ENCODE measurements around the gene CAPN12.

DNA sequence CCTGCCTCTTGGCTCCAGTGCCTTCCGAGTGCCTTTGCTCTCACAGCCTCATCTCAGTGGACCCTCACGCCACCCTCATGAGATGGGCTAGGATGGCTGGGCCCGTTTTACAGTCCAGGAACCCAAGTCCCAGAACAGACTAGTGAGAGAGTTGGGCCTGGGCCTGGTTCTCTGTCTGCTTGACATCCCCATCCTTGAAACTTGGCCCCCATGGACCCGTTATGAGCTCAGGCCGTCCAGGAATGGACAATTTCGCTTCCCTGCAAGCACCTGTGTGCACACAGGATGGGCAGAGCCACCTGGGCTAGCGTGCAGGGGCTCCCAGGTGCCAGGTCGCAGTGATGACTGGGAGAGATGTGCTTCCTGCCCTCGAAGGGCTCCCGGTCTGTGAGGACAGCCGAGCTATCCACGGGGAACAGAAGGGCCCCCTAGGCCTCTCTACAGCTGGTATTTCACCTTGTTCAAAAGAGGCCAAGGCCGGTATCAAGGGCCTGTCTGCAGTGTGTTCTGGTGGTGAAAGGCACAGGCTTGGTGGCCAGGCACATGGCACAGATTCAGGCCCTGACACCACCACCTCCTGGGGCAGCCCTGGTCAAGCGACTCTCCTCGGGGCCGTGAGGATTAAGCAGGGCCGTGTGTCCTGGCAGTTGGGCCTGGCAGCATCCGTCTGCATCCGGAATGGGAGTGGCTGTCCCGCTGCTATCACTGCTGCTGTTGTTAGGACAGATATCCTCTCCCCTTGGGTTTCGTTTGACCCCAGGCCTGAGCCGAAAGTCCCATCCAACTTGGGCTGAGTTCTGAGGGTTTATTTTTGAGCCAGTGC lies 38.9 kb downstream of the CAPN12 start:
- TF ChIP-seq, protein P1, sequence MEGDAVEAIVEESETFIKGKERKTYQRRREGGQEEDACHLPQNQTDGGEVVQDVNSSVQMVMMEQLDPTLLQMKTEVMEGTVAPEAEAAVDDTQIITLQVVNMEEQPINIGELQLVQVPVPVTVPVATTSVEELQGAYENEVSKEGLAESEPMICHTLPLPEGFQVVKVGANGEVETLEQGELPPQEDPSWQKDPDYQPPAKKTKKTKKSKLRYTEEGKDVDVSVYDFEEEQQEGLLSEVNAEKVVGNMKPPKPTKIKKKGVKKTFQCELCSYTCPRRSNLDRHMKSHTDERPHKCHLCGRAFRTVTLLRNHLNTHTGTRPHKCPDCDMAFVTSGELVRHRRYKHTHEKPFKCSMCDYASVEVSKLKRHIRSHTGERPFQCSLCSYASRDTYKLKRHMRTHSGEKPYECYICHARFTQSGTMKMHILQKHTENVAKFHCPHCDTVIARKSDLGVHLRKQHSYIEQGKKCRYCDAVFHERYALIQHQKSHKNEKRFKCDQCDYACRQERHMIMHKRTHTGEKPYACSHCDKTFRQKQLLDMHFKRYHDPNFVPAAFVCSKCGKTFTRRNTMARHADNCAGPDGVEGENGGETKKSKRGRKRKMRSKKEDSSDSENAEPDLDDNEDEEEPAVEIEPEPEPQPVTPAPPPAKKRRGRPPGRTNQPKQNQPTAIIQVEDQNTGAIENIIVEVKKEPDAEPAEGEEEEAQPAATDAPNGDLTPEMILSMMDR (IDR thresholded peaks at IDR 0.05): no peak
- no peak for TF ChIP-seq POLR2A (IDR thresholded peaks at IDR 0.05)
